ENCODE results near the gene INPP5D.

The INPP5D gene

DNA sequence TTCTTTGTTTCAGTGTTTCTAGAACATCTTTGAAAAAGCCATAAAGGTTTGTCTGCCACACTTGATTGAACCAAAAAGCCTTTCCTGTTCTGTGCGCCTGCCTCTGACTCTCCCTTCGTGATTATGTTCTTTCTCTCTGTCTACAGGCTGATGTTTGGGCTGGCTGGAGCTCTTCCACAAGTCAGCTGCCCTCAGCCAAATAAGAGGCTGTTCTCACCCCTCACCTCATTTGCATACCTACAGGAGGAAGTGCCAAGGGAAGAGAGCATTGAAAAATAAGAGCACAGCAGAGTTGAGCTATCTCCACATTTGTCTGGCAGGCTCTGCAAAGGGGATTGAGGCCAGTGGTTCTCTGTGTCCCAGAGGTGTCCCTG is 15.8 kb downstream of the INPP5D start:
- DNase-seq (ENCODE audit: low read depth), result no peak
- no peak overlapping the region for H3K4me3 ChIP-seq (ENCODE audit: low read length)

DNA sequence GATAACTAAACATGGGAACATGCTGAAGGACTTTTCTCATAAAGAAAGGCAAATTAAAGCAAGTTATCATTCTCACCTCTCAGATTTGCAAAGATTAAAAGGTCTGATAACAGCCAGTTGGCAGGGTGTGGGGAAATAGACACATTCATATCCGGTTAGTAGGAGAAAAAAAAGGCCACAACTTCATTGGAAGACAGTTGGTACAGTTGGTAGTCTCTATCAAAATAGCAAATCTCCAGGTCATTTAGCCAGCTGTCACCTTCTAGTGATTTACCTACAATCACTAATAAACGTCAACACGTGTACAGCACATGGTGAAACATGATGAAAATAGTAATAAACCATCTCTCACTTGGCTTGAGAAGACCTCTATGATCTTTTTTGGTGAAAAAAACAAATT is 16.6 kb downstream of the INPP5D start:
- TF ChIP-seq, protein P1, sequence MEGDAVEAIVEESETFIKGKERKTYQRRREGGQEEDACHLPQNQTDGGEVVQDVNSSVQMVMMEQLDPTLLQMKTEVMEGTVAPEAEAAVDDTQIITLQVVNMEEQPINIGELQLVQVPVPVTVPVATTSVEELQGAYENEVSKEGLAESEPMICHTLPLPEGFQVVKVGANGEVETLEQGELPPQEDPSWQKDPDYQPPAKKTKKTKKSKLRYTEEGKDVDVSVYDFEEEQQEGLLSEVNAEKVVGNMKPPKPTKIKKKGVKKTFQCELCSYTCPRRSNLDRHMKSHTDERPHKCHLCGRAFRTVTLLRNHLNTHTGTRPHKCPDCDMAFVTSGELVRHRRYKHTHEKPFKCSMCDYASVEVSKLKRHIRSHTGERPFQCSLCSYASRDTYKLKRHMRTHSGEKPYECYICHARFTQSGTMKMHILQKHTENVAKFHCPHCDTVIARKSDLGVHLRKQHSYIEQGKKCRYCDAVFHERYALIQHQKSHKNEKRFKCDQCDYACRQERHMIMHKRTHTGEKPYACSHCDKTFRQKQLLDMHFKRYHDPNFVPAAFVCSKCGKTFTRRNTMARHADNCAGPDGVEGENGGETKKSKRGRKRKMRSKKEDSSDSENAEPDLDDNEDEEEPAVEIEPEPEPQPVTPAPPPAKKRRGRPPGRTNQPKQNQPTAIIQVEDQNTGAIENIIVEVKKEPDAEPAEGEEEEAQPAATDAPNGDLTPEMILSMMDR (IDR thresholded peaks at IDR 0.05; ENCODE audit: insufficient read depth, low read depth, low read length, missing control alignments), result no peak
- no peak overlapping the region for H3K4me3 ChIP-seq (ENCODE audit: low read length)
- DNase-seq (ENCODE audit: low read depth), result no peak

More for the DNA sequence above, 15.8 kb downstream of the INPP5D start:
- TF ChIP-seq, protein P1 (IDR thresholded peaks at IDR 0.05; ENCODE audit: insufficient read depth, low read depth, low read length, missing control alignments), result no peak

DNA sequence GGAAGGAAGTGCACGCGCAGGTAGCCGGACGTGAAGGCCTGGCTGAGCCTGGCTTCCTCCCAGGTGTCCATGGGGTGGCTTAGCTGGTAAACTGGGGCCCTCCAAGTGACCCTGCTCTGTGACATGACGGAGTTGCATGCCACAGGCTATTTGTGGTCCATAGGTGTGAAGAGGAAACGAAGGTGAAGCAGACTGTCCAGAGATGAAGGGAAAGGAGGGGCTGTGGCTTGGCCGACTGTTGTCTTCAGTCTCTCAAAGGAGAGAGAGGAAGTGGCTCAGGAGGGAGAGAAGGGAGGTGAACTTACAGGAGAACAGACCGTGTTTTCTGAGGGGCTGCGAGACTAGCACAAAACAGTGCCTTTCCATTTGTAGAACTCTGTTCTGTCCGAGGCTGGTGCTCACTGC is 19.3 kb downstream of the INPP5D start:
- no peak overlapping the region for H3K4me3 ChIP-seq (ENCODE audit: low read length)
- TF ChIP-seq, protein P1 (IDR thresholded peaks at IDR 0.05; ENCODE audit: insufficient read depth, low read depth, low read length, missing control alignments), result no peak
- no peak for DNase-seq (ENCODE audit: low read depth)

DNA sequence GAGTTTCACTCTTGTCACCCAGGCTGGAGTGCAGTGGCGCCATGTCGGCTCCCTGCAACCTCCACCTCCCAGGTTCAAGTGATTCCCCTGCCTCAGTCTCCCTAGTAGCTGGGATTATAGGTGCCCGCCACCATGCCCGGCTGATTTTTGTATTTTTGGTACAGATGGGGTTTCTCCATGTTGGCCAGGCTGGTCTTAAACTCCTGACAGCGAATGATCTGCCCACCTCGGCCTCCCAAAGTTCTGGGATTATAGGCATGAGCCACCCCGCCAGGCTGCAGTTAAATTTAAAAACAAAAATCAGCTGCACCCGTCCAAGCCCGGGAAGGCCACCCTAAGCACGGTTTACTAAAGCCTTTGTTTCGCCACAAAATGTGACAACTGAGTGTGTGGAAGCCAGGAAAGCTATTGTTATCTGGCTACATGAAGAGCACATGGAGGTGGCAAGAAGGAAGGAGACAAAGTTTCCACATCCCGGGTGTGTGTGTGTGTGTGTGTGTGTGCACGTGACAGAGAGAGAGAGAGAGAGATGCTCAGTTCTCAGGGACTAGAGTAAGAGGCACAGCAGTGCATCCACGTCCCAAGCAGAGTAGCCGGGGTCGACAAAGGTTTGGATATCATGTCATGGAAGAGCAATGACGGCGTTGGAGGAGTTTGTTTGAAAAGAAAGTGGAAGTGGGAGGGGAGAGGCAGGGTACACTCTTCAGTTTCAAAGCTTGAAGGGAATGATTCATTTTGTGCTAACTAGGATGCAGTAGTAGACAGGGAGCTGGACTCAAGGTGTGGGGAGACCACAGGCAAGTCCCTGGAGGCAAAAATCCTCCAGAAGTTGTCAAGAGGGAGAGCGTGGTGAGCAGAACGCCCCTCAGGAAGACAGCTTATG is 20.1 kb downstream of the INPP5D start:
- TF ChIP-seq, protein P1 (IDR thresholded peaks at IDR 0.05; ENCODE audit: insufficient read depth, low read depth, low read length, missing control alignments), result no peak
- H3K4me3 ChIP-seq (ENCODE audit: low read length), result no peak overlapping the region
- no peak for DNase-seq (ENCODE audit: low read depth)

DNA sequence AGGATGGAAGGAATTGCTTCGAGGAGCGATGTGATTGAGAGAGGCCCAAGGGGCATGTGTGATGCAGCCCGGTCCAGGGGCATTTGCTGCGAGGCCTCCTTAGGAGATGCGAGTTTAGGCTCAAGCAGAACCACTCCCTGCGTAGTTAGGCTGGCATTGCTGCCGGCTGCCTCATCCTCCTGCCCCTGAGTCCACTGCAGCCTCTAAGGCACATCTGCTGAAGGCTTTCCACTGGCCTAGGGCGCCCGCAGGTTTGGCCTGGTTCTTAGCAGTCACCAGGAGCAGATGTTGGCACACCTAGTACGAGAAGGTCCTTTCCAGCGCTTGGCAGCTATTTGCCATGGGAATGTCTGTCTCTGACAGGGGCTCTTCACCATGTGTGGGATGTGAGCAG is 20.7 kb downstream of the INPP5D start:
- TF ChIP-seq, protein P1 (IDR thresholded peaks at IDR 0.05; ENCODE audit: insufficient read depth, low read depth, low read length, missing control alignments), result no peak
- no peak overlapping the region for H3K4me3 ChIP-seq (ENCODE audit: low read length)
- no peak for DNase-seq (ENCODE audit: low read depth)

DNA sequence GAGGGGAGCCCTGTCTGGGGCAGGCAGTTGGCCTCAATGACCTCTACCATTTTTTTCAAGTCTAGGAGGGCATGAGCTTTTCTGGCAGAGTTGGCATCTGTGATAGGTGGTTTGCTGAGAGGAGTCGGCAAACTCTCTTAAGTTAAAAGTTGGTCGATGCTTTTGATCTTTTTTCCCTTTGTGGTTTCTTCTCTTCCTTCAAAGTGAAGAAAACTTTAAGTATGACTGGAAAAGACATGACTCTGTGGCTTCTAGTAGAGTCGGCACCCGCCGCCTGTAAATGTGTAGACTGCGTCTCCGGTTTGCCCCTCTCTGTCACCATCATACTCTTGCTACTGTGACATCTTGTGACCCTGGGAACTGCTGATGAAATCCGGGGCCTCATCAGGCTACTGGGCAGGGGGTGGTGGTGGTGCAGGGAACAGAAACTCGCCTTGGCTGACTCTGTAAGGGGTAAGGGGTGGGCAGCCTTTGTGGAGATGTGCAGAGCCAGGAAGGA is 21.1 kb downstream of the INPP5D start:
- H3K4me3 ChIP-seq (ENCODE audit: low read length), result no peak overlapping the region
- TF ChIP-seq, protein P1 (IDR thresholded peaks at IDR 0.05; ENCODE audit: insufficient read depth, low read depth, low read length, missing control alignments), result no peak
- no peak for DNase-seq (ENCODE audit: low read depth)

Measured in epithelial cell of esophagus (primary cell).